Measurements from ENCODE around the gene CLMN. TPM values are rescaled to one million over a fixed set of nuclear protein-coding genes. Genes with fewer than 3 reads are reported as not detected.

CLMN gene
- total RNA-seq, 4 donors from 2014 or later, result 6.5 to 10.0 (median 7.9) TPM

- TF ChIP-seq EP300 (IDR thresholded peaks at IDR 0.05) (no peak), POLR2AphosphoS5 (IDR thresholded peaks at IDR 0.05) (no peak), CTCF (IDR thresholded peaks at IDR 0.05) (no peak), POLR2A (IDR thresholded peaks at IDR 0.05; ENCODE audit: low read depth) (no peak)
- no peak for DNase-seq (ENCODE audit: extremely low spot score)
- Histone ChIP-seq H3K27me3 (no peaks in the 10 kb centered on the region), H3K36me3 (no peaks in the 10 kb centered on the region), H3K9me3 (no peaks in the 10 kb centered on the region), H3K4me3 (no peak overlapping the region), H3K27ac (replicated peaks in 1 of 4) (no peak overlapping the region), H3K4me1 (peaks cover 0 to 18% (median 18%) of the 10 kb centered on the region in 4 donors)
- intact Hi-C loops (cut with DNase I), result no loop called here
- 86% methylated on average over 6 of the region's 6 CpGs for WGBS
These were observed 66.6 kb downstream of the CLMN start for GRCh38 chr14:95253039-95253630.

GRCh38 chr14:95252219-95252618, 67.5 kb downstream of the CLMN start:
- WGBS, result 84% methylated on average over 5 of the region's 6 CpGs
- H3K36me3 ChIP-seq, result no peaks in the 10 kb centered on the region
- intact Hi-C loops (cut with DNase I), result no loop called here
- H3K9me3 ChIP-seq, result no peaks in the 10 kb centered on the region
- H3K27me3 ChIP-seq, result no peaks in the 10 kb centered on the region
- no peak for DNase-seq (ENCODE audit: extremely low spot score)
- no peak overlapping the region for H3K27ac ChIP-seq (replicated peaks in 1 of 4)
- TF ChIP-seq POLR2A (IDR thresholded peaks at IDR 0.05; ENCODE audit: low read depth) (no peak), CTCF (IDR thresholded peaks at IDR 0.05) (no peak), EP300 (IDR thresholded peaks at IDR 0.05) (no peak), POLR2AphosphoS5 (IDR thresholded peaks at IDR 0.05) (no peak)
- peaks cover 0 to 18% (median 18%) of the 10 kb centered on the region in 4 donors for H3K4me1 ChIP-seq
- no peak overlapping the region for H3K4me3 ChIP-seq

GRCh38 chr14:95250936-95251335, 68.8 kb downstream of the CLMN start:
- Histone ChIP-seq H3K36me3 (no peaks in the 10 kb centered on the region), H3K4me1 (peaks cover 0 to 17% (median 16%) of the 10 kb centered on the region in 4 donors), H3K27ac (replicated peaks in 1 of 4) (no peak overlapping the region), H3K27me3 (no peaks in the 10 kb centered on the region), H3K9me3 (no peaks in the 10 kb centered on the region), H3K4me3 (no peak overlapping the region)
- no peak for DNase-seq (ENCODE audit: extremely low spot score)
- WGBS, result 76% methylated on average over 7 of the region's 7 CpGs
- no peak for TF ChIP-seq EP300 (IDR thresholded peaks at IDR 0.05)
- TF ChIP-seq CTCF (IDR thresholded peaks at IDR 0.05), result no peak
- intact Hi-C loops (cut with DNase I), result no loop called here

- no peak for TF ChIP-seq CTCF (IDR thresholded peaks at IDR 0.05)
- TF ChIP-seq POLR2AphosphoS5 (IDR thresholded peaks at IDR 0.05), result no peak
- TF ChIP-seq EP300 (IDR thresholded peaks at IDR 0.05), result no peak
- TF ChIP-seq POLR2A (IDR thresholded peaks at IDR 0.05; ENCODE audit: low read depth), result no peak
- Histone ChIP-seq H3K9me3 (no peaks in the 10 kb centered on the region), H3K27ac (replicated peaks in 1 of 4) (no peak overlapping the region), H3K36me3 (no peaks in the 10 kb centered on the region), H3K27me3 (no peaks in the 10 kb centered on the region), H3K4me3 (no peak overlapping the region), H3K4me1 (peaks cover 0 to 14% (median 10%) of the 10 kb centered on the region in 4 donors)
- WGBS, result 92% methylated on average over 5 of the region's 5 CpGs
- no peak for DNase-seq (ENCODE audit: extremely low spot score)
- intact Hi-C loops (cut with DNase I), result no loop called here
These were observed 69.5 kb downstream of the CLMN start for GRCh38 chr14:95250140-95250769.

All from esophagus muscularis mucosa (tissue), 4 donors.